ENCODE results near the gene BZW2. TPM values are rescaled to one million over a fixed set of nuclear protein-coding genes. Genes with fewer than 3 reads are reported as not detected.

BZW2 gene
- polyA plus RNA-seq, 1 donor (not counting 4 experiments of a cell fraction or from before 2014, with no cell fraction given), result 65.7 TPM

GRCh38 chr7:16718111-16718656, 72.2 kb downstream of the BZW2 start:
- Histone ChIP-seq H3K4me1 (ENCODE audit: control insufficient read depth, extremely low read depth, insufficient read depth, low read length) (no peaks in the 10 kb centered on the region), H3K79me2 (ENCODE audit: control insufficient read depth, insufficient read depth, low read length) (no peaks in the 10 kb centered on the region), H3K4me3 (ENCODE audit: control insufficient read depth in 2 of 3, extremely low read depth in 1 of 3, insufficient read depth in 2 of 3, low read depth in 1 of 3, low read length in 3 of 3) (no peak overlapping the region), H3K9me3 (ENCODE audit: control insufficient read depth, low read depth, low read length) (no peaks in the 10 kb centered on the region), H3K27me3 (ENCODE audit: control insufficient read depth, extremely low read depth, insufficient read depth, low read length) (no peaks in the 10 kb centered on the region), H3K36me3 (ENCODE audit: control insufficient read depth in 2 of 2, extremely low read depth in 1 of 2, insufficient read depth in 2 of 2, low read length in 2 of 2) (no peaks in the 10 kb centered on the region), H4K20me1 (ENCODE audit: control insufficient read depth, extremely low read depth, insufficient read depth, low read length) (no peaks in the 10 kb centered on the region), H3K9ac (ENCODE audit: control insufficient read depth, extremely low read depth, insufficient read depth, low read length) (no peak overlapping the region), H2AFZ (ENCODE audit: control insufficient read depth, low read length) (no peak overlapping the region), H3K27ac (ENCODE audit: control insufficient read depth, insufficient read depth, low read length) (no peak overlapping the region), H3K9me1 (ENCODE audit: control insufficient read depth, extremely low read depth, insufficient read depth, low read length) (no peaks in the 10 kb centered on the region), H3K4me2 (ENCODE audit: control insufficient read depth, extremely low read depth, insufficient read depth, low read depth, low read length) (no peak overlapping the region)
- TF ChIP-seq CTCF (optimal IDR thresholded peaks at IDR 0.05 in 1 of 3, IDR thresholded peaks at IDR 0.05 in 1 of 3, conservative IDR thresholded peaks at IDR 0.05 in 1 of 3; ENCODE audit: extremely low read depth in 1 of 3, insufficient read depth in 2 of 3, low read length in 3 of 3) (no peak), EZH2 (IDR thresholded peaks at IDR 0.05; ENCODE audit: low read length) (no peak)
- FAIRE-seq (no peak), DNase-seq (ENCODE audit: low read depth, low spot score) (no peak)
- dilution Hi-C loops (cut with MboI; ENCODE audit: extremely low pct_ligation_motif_present, low sequenced_read_pairs), result no loop called here

GRCh38 chr7:16719699-16720098, 73.7 kb downstream of the BZW2 start:
- H3K36me3 ChIP-seq (ENCODE audit: control insufficient read depth in 2 of 2, extremely low read depth in 1 of 2, insufficient read depth in 2 of 2, low read length in 2 of 2), result no peaks in the 10 kb centered on the region
- TF ChIP-seq CTCF (optimal IDR thresholded peaks at IDR 0.05 in 1 of 3, IDR thresholded peaks at IDR 0.05 in 1 of 3, conservative IDR thresholded peaks at IDR 0.05 in 1 of 3; ENCODE audit: extremely low read depth in 1 of 3, insufficient read depth in 2 of 3, low read length in 3 of 3) (no peak), EZH2 (IDR thresholded peaks at IDR 0.05; ENCODE audit: low read length) (no peak)
- no peak overlapping the region for H3K27ac ChIP-seq (ENCODE audit: control insufficient read depth, insufficient read depth, low read length)
- no peaks in the 10 kb centered on the region for H3K27me3 ChIP-seq (ENCODE audit: control insufficient read depth, extremely low read depth, insufficient read depth, low read length)
- H4K20me1 ChIP-seq (ENCODE audit: control insufficient read depth, extremely low read depth, insufficient read depth, low read length), result no peaks in the 10 kb centered on the region
- H2AFZ ChIP-seq (ENCODE audit: control insufficient read depth, low read length), result no peak overlapping the region
- H3K4me3 ChIP-seq (ENCODE audit: control insufficient read depth in 2 of 3, extremely low read depth in 1 of 3, insufficient read depth in 2 of 3, low read depth in 1 of 3, low read length in 3 of 3), result no peak overlapping the region
- no peak for DNase-seq (ENCODE audit: low read depth, low spot score)
- no peak for FAIRE-seq
- H3K9me1 ChIP-seq (ENCODE audit: control insufficient read depth, extremely low read depth, insufficient read depth, low read length), result no peaks in the 10 kb centered on the region
- no peaks in the 10 kb centered on the region for H3K4me1 ChIP-seq (ENCODE audit: control insufficient read depth, extremely low read depth, insufficient read depth, low read length)
- H3K9me3 ChIP-seq (ENCODE audit: control insufficient read depth, low read depth, low read length), result no peaks in the 10 kb centered on the region
- dilution Hi-C loops (cut with MboI; ENCODE audit: extremely low pct_ligation_motif_present, low sequenced_read_pairs), result no loop called here
- H3K4me2 ChIP-seq (ENCODE audit: control insufficient read depth, extremely low read depth, insufficient read depth, low read depth, low read length), result no peak overlapping the region
- H3K9ac ChIP-seq (ENCODE audit: control insufficient read depth, extremely low read depth, insufficient read depth, low read length), result no peak overlapping the region
- H3K79me2 ChIP-seq (ENCODE audit: control insufficient read depth, insufficient read depth, low read length), result no peaks in the 10 kb centered on the region
